Gastroesophageal sphincter (tissue), 4 donors: Measurements from ENCODE around the gene HECTD4. TPM values are rescaled to one million over a fixed set of nuclear protein-coding genes. Genes with fewer than 3 reads are reported as not detected.

Experiments
- ATAC-seq: fragments of 150-250 bp; one replicate; pipeline ENCODE4 v1.9.1; 2016; ENCODE audit warnings: mild to moderate bottlenecking, moderate library complexity
- H3K27ac ChIP-seq, 4 donors: fragments of 200-600 bp; sonication (generic) in 3 of 4; 1 replicate in 3 of 4; 2 replicates in 1 of 4; pipeline ENCODE4 v1.5.1; 2016 to 2019
- H3K27me3 ChIP-seq: fragments of 200-600 bp; sonication (generic); one replicate; pipeline ENCODE4 v1.5.1; 2019
- H3K36me3 ChIP-seq, 2 donors: fragments of 200-600 bp; sonication (generic); one replicate each; pipeline ENCODE4 v1.5.1; 2019; ENCODE audit warnings: control low read depth in 1 of 2
- H3K4me1 ChIP-seq, 3 donors: fragments of 200-600 bp; sonication (generic); 1 replicate in 2 of 3; 2 replicates in 1 of 3; pipeline ENCODE4 v1.5.1; 2016 to 2019; ENCODE audit warnings: control low read depth in 2 of 3
- H3K4me3 ChIP-seq, 2 donors: fragments of 200-600 bp; sonication (generic); one replicate each; pipeline ENCODE4 v1.5.1; 2019; ENCODE audit warnings: mild to moderate bottlenecking in 1 of 2, moderate library complexity in 1 of 2
- H3K9me3 ChIP-seq, 3 donors: fragments of 200-600 bp; sonication (generic); one replicate each; pipeline ENCODE4 v1.5.1; 2017 to 2019; ENCODE audit warnings: control low read depth in 2 of 3
- EP300 ChIP-seq: sonication (generic); formaldehyde crosslinking; IDR thresholded peaks from one replicate; pipeline ENCODE4 v1.6.1; 2017; ENCODE audit warnings: antibody characterized with exemption, mild to moderate bottlenecking
- POLR2A ChIP-seq, 2 donors: fragments of 450-650 bp; IDR thresholded peaks; one replicate each; pipeline ENCODE4 v1.6.1; 2017; ENCODE audit warnings: antibody characterized with exemption in 2 of 2, mild to moderate bottlenecking in 2 of 2, moderate library complexity in 1 of 2
- POLR2AphosphoS5 ChIP-seq: sonication (generic); formaldehyde crosslinking; IDR thresholded peaks from one replicate; pipeline ENCODE4 v1.6.1; 2017; ENCODE audit warnings: antibody characterized with exemption
- WGBS, 2 donors: methylation state at CpG; one replicate each; pipeline ENCODE4 v1.1.5; 2018; ENCODE audit warnings: low coverage in 1 of 2; 5-methylcytosine and 5-hydroxymethylcytosine counted together
- total RNA-seq, 4 donors: library from RNA; depleted of rRNA; stranded (reverse); fragments of >200 nt; gene quantifications; one replicate each; pipeline ENCODE4 v1.1.0, GENCODE V29; 2016
- TF ChIP-seq, protein P1 (sequence below), 4 experiments: fragments of 200-600 bp in 2 of 4; fragments of 450-650 bp in 2 of 4; sonication (generic) in 1 of 4; IDR thresholded peaks; one replicate each; pipeline ENCODE4 v1.5.1; 2017 to 2019; ENCODE audit warnings: antibody characterized with exemption in 4 of 4, mild to moderate bottlenecking in 2 of 4, moderate library complexity in 2 of 4

Gene HECTD4
- total RNA-seq, 4 donors from 2014 or later: 23.1 to 56.8 (median 42.3) TPM

- H3K27me3 ChIP-seq: no peaks in the 10 kb centered on the region
- peaks cover 0 to 94% of the 10 kb centered on the region in 2 donors for H3K36me3 ChIP-seq
- no peaks in the 10 kb centered on the region for H3K4me1 ChIP-seq
- no peak for TF ChIP-seq EP300
- no peak for TF ChIP-seq POLR2AphosphoS5
- TF ChIP-seq, protein P1, sequence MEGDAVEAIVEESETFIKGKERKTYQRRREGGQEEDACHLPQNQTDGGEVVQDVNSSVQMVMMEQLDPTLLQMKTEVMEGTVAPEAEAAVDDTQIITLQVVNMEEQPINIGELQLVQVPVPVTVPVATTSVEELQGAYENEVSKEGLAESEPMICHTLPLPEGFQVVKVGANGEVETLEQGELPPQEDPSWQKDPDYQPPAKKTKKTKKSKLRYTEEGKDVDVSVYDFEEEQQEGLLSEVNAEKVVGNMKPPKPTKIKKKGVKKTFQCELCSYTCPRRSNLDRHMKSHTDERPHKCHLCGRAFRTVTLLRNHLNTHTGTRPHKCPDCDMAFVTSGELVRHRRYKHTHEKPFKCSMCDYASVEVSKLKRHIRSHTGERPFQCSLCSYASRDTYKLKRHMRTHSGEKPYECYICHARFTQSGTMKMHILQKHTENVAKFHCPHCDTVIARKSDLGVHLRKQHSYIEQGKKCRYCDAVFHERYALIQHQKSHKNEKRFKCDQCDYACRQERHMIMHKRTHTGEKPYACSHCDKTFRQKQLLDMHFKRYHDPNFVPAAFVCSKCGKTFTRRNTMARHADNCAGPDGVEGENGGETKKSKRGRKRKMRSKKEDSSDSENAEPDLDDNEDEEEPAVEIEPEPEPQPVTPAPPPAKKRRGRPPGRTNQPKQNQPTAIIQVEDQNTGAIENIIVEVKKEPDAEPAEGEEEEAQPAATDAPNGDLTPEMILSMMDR (IDR thresholded peaks at IDR 0.05): no peak
- no peak for TF ChIP-seq POLR2A (IDR thresholded peaks at IDR 0.05)
- 94 to 96% methylated on average over 3 to 7 of the region's 7 CpGs for WGBS, 2 donors
- H3K4me3 ChIP-seq: no peak overlapping the region
- no peak for ATAC-seq
- H3K9me3 ChIP-seq: no peaks in the 10 kb centered on the region
- no peak overlapping the region for H3K27ac ChIP-seq
Measured at GRCh38 chr12:112169966-112170365, 212.3 kb downstream of the HECTD4 start.

DNA sequence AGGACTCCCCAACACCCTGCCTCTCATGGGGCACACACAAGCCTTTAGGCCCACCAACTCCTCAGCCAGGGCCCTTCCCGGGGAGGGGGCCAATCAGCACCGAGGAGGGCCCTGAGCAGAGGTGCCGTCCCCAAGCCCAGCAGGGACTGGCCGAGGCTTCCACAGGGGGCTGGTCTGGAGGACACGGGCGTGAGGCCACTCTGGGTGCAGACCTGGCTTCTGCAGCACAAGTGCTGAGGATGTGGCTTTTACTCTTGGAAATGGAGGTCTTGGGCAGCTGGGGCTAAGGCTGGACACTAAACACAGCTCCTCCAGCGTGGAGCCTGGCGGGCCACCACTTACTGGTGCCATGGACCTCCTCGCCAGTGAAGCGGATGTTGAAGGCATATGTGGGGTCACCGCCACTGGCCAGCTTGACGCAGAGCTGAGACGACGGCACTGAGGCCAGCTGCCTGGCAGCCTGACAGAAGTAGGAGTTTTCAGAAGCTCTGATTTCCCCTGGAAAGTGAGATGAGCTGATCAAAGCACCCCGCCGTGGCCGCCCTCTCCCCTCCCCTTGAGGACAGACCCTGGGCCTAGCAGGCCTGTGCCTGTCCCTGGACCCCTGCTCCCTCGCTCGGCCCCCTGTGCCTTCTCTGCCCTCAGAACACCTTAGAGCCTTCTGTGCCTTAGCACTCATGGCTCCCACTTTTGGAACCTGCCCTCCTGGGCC lies 212.9 kb downstream of the HECTD4 start:
- TF ChIP-seq POLR2AphosphoS5 (no peak), POLR2A (IDR thresholded peaks at IDR 0.05) (no peak), EP300 (no peak)
- TF ChIP-seq, protein P1 (IDR thresholded peaks at IDR 0.05): no peak
- no peak overlapping the region for H3K4me3 ChIP-seq
- no peak for ATAC-seq
- H3K27ac ChIP-seq: no peak overlapping the region
- H3K27me3 ChIP-seq: no peaks in the 10 kb centered on the region
- H3K36me3 ChIP-seq: peaks cover 0 to 89% of the 10 kb centered on the region in 2 donors
- 80% methylated on average over 2 of the region's 19 CpGs; no CpG with 5 or more reads in 1 of the 2 donors for WGBS, 2 donors
- no peaks in the 10 kb centered on the region for H3K4me1 ChIP-seq
- no peaks in the 10 kb centered on the region for H3K9me3 ChIP-seq

GRCh38 chr12:112168561-112168971 lies 213.7 kb downstream of the HECTD4 start:
- H3K27me3 ChIP-seq: no peaks in the 10 kb centered on the region
- no peaks in the 10 kb centered on the region for H3K9me3 ChIP-seq
- no peak overlapping the region for H3K4me3 ChIP-seq
- TF ChIP-seq EP300 (no peak), POLR2A (IDR thresholded peaks at IDR 0.05) (no peak), POLR2AphosphoS5 (no peak)
- TF ChIP-seq, protein P1 (IDR thresholded peaks at IDR 0.05): no peak
- H3K36me3 ChIP-seq: peaks cover 0 to 89% of the 10 kb centered on the region in 2 donors
- no peaks in the 10 kb centered on the region for H3K4me1 ChIP-seq
- 78 to 90% methylated on average over 2 to 3 of the region's 8 CpGs for WGBS, 2 donors
- no peak for ATAC-seq
- no peak overlapping the region for H3K27ac ChIP-seq

- Histone ChIP-seq H3K27ac (no peak overlapping the region), H3K9me3 (no peaks in the 10 kb centered on the region), H3K36me3 (peaks cover 0 to 89% of the 10 kb centered on the region in 2 donors), H3K4me1 (no peaks in the 10 kb centered on the region), H3K27me3 (no peaks in the 10 kb centered on the region), H3K4me3 (no peak overlapping the region)
- no peak for ATAC-seq
- TF ChIP-seq POLR2AphosphoS5: no peak
- TF ChIP-seq EP300: no peak
- 83 to 85% methylated on average over 6 to 13 of the region's 32 CpGs for WGBS, 2 donors
Measured at GRCh38 chr12:112167718-112168525, 214.3 kb downstream of the HECTD4 start.

DNA sequence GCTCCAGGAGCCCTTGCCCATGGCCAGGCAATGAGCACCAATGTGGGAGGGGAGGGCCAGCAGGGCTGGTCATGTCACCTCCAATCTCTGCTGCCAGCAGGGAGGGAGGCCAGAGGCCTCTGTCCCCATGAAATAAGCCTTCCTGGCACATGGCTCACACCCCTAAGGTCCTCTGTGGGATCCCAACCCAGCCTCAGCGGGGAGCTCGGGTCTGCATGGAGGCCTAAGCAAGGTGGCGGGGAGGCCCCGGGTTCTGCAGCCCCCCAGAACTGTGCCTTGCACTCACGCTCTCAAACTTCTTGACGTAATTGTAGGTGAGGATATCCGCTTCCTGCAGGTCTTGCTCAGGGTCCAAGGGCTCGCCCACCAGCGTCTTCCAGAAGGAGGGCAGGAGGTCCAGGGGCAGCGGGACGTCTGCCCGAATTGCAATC lies 215.2 kb downstream of the HECTD4 start:
- H3K4me3 ChIP-seq: no peak overlapping the region
- TF ChIP-seq EP300 (no peak), POLR2AphosphoS5 (no peak), POLR2A (IDR thresholded peaks at IDR 0.05) (no peak)
- TF ChIP-seq, protein P1 (IDR thresholded peaks at IDR 0.05): no peak
- peaks cover 0 to 89% of the 10 kb centered on the region in 2 donors for H3K36me3 ChIP-seq
- H3K4me1 ChIP-seq: no peaks in the 10 kb centered on the region
- H3K27ac ChIP-seq: no peak overlapping the region
- no CpG with 5 or more reads among the region's 12 CpGs for WGBS, 2 donors
- no peaks in the 10 kb centered on the region for H3K27me3 ChIP-seq
- no peaks in the 10 kb centered on the region for H3K9me3 ChIP-seq
- ATAC-seq: no peak
